HG02798 (cell line): ENCODE results near the gene TSPYL4.
"Not testable (repeated sequence)": the region's sequence is repeated elsewhere in the genome, so short reads cannot be mapped to it uniquely, and the experiment has no call there.

Source experiments
- ATAC-seq: cut with Tn5 transposase; IDR thresholded peaks from one replicate; pipeline ENCODE4 v1.9.1; 2021; ENCODE audit warnings: mild to moderate bottlenecking; ENCODE audit not compliant: unreplicated experiment, poor library complexity

Gene TSPYL4

DNA sequence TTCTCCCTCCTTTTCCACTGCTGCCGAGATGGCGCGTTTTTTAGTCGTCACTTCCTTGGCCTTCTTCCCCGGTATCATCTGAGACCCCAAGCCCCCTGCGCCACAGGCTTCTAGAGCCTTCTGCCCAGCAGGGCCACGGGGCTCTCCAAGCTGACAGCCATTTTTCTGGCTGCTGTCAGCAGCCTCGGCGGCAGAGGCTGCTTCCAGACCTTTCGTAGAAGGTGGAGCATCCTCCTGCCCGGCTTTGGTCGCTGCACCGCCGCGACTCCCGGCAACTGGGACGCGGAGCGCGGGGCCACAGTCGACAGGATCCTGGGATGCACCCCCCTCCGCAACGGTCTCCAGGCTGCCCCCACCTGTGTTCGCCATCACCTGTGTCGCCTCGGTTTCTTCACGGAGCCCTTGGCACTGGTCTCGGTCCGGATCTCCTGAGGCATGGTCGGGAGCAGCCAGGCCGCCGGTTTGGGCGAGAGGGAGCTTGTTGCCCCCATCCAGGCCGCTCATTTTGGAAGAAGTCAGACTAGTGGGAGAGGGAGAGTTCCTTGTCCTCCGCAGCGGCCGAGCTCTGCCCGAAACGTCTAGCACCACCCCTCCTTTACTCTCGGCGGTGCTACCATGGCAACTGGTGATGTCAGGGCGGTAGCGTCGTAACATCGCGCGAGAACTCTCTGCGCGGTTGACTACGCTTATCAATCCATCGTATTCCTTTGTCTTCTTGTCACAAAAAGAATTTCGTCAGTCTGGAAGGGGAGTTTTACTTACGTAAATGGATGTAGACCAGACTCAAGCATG is at the start of gene TSPYL4:
TSPYL4 (minus strand) TSS at position 571 of the 792 bp plus-strand sequence; CDS start at position 504, 67 bp downstream.
- ATAC-seq: peak; percentile 100

DNA sequence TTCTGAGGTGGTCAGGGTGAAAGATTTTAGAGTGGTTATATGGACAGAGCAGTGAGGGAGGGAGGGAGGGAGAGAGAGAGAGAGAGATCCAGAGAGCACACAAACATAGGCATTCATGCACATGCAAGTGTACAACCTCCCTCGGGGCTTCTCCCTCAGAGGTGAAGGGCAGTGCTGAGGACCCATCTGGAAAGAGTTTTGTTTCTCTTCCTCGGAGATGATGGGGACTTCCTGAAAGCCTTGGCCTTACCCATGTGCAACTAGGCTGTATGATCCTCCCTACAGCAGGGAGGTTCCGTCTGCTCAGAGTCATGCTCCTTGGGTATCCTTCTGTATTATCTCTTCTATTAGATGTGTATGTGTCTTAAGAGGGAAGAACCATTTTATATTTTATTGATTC is 47.2 kb upstream of the TSPYL4 start:
- no peak for ATAC-seq

- no peak for ATAC-seq
Measured at GRCh38 chr6:116300566-116300965, 46.7 kb upstream of the TSPYL4 start.

DNA sequence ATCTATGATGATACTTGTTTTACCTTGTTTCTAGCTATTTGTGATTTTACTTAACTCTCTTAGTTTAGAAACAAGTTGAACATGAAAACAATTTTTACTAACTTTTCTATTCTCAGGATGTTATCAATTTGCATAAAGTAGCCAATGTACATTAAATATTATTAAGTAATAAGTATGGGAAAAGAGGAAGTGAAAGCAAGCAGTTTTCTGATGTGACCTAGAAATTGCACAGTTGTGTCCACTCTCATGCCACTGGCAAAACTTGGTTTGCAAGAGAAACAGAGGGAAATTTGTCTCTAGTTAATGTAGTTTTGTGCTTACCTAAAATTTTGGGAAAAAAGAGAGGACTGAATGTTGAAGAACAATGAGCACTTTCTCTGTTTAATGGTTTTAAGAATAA is 45.1 kb upstream of the TSPYL4 start:
- ATAC-seq: no peak

GRCh38 chr6:116298273-116298672 is 44.4 kb upstream of the TSPYL4 start:
- no peak for ATAC-seq

DNA sequence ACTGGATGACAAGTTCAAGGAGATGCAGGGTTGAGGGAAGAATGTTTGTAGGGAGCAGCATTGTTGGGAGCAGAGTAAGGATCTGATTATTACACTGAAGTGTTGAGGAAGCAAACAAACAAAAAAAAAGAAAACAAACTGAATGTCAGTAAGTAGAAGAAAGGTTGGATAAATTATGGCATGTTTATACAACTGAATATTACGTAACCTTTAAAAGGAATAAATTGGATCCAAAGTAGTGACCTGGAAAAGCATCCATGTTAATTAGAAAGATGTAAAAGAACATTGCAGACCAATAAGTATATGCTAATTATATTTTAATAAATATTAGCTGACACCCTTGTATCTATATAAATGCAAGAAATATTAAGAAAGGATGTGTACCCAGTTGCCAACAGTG is 38.7 kb upstream of the TSPYL4 start:
- no peak for ATAC-seq

DNA sequence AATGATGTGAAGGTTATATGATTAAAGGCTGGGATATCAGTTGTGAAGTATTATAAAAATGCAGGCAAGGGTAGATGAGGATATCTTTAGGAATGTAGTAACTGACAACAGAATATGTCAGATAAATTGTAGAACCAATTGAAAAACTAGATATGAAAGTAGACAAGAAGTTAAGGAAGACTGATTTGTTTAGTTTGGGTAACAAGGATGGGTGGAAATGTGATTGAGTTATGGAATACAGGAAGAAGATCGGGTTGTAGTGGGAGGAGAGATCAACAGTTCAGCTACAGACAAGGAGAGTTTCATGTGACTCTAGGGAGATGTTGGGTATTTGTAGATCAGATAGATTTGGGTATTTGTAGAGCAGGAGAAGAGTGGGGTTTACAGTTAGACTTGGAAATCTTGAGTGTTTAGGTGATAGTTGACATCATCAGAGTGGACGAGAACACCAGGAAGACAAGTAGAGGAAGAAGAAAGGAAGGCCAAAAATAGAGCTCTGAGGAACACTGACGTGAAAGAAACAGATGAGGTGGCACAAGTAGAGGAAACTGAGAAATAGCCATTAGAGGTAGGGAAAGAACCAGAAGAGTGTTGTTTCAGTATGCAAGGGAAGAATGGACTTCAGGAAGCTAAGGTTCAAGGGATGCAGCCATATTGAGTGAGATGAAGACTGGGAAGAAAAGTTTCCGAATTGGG is 38.0 kb upstream of the TSPYL4 start:
- no peak for ATAC-seq

GRCh38 chr6:116290799-116291198 is 36.9 kb upstream of the TSPYL4 start:
- ATAC-seq: no peak

- no peak for ATAC-seq
Measured at GRCh38 chr6:116289876-116290275, 36.0 kb upstream of the TSPYL4 start.

DNA sequence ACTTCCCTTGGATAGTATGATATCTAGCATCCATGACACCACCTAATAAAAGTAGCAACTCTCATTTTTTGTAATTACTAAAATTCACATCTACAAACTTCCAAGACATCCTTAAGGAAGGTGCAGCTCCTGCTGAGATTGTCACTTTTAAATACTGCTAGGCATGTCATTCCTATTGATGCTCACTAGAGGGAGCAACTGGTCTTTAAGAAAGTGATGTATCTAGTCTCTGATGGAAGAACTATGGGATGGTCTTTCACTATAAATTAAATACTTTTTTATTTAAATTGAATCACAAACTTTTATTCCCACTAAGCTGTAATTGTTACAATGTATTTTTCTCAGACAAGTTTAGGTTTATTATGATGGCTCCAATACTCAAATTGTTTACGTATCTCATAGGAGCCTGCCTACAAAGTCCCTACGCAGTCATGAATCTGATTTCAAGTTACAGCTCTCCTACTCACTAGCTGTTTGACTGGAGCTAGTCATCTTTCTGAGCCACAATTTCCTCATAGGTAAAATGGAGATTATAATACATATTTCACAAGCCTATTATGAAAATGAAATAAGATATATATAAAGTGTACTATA is 33.9 kb upstream of the TSPYL4 start:
- ATAC-seq: peak; percentile 75

DNA sequence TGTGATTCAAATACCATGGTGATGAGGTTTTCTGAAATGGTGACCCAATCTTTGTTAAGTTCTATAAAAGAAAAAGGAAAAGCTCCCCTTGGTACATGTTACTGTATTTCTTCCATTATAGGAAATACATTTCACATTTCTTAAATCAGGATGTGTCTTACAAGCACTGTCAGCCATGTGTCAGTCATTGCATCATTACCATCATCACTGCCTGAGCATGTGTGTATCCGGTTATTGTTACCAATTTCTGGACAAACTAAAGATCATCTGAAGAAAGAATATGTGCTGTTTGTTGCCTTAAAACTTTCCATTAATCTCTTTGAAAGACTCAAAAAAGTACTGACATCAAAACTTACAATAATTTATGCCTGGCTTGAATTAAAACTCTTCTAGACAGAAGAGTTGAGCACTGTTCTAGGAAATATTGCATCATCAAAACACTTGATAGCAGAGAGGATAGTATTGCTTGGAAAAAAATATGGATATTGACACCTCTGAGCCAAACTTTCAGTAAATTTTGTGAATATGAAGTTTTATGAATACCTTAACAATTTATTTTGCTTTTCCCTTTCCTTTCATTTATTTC is 33.0 kb upstream of the TSPYL4 start:
- no peak for ATAC-seq

DNA sequence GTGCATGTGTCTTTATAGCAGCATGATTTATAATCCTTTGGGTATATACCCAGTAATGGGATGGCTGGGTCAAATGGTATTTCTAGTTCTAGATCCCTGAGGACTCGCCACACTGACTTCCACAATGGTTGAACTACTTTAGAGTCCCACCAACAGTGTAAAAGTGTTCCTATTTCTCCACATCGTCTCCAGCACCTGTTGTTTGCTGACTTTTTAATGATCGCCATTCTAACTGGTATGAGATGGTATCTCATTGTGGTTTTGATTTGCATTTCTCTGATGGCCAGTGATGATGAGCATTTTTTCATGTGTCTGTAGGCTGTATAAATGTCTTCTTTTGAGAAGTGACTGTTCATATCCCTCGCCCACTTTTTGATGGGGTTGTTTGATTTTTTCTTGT is 31.1 kb upstream of the TSPYL4 start:
- not testable (repeated sequence) for ATAC-seq

GRCh38 chr6:116283191-116283590 is 29.3 kb upstream of the TSPYL4 start:
- ATAC-seq: no peak

- ATAC-seq: no peak
Measured at GRCh38 chr6:116282698-116283097, 28.8 kb upstream of the TSPYL4 start.

DNA sequence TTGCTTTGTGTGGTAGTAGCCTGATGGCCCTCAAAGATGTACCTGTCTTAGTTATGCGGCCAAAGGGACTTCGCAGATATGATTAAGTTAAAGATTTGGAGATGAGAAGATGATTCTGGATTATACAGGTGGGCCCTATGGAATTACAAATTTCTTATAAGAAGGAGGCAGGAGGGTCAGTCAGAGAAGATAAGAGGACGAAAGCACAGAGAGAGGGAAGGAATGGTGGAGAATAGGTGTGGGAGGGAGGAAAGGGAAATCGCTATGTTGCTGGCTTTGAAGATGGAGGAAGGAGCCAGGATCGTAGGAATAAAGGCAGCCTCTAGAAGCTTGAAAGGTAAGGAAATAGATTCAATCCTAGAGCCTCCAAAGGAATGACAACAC is 27.1 kb upstream of the TSPYL4 start:
- ATAC-seq: no peak

DNA sequence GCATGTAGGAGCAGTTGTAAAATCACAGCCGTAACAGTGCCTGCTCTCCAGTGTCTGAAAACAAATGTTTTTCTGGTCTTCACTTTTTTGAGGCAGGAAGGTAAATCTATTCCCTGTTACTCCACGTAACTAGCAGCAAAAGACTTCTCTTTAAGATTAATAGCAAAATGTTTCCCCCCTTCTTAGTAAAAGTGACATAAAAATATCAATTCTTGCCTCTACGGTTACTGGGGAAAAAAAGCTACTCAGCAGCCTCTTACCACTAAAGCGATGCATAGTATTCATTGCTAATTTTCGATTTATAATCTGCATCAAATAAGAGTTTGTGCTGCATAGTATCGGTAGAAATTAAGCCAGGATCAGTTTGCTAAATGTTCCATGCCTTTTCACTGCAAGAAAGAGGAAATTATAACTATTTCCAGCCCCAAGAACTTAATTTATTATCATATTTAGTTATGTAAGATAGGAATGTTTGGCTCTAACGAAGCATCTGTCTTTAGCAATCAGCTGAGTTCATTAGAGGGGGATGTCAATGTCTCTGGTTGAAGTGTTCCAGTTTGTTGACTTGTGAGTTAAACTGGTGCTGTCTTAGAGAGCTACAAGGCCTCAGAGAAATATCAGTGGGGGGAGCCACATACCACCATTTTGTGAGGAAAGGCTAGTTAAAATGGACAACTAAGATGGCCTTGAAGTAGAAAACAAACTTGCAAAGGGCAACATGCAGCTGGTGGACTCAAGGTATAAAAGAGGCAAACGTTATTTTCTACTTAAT is 26.5 kb upstream of the TSPYL4 start:
- no peak for ATAC-seq

- peak; percentile 96 for ATAC-seq
Measured at GRCh38 chr6:116279232-116280160, 25.6 kb upstream of the TSPYL4 start, which contains the start of gene TSPYL1. TSS of gene TSPYL1 (minus strand) at chr6:116279930. CDS start at chr6:116279830, 100 bp downstream.

GRCh38 chr6:116278854-116279231 is 25.0 kb upstream of the TSPYL4 start:
- ATAC-seq: no peak

DNA sequence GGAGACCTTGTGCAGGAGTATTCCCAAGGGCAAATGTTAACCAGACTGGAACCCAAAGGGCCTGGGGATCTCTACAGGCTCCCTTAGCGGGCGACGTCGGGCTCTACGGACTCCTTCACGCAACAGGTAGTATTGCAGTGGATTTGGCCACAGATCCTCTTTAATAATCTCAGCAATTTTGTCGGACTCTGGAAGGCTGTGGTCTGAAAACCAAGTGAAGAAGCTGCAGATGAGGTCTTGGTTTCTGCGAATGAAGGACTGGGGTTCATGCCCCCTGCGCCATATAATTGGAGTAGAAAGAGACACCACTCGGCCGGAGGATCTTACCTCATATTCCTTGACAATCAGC is 24.6 kb upstream of the TSPYL4 start:
- ATAC-seq: no peak
